NB4 (cell line): Measurements from ENCODE around the gene STX5.
A peak's percentile ranks its signal among the peaks of the same experiment; 100 is the strongest.
"Not testable (repeated sequence)": the region's sequence is repeated elsewhere in the genome, so short reads cannot be mapped to it uniquely, and the experiment has no call there.

ENCODE experiments used
- DNase-seq: peaks from one replicate; pipeline ENCODE4 v3.0.0; 2010; ENCODE audit warnings: low read depth
- H3K4me3 ChIP-seq: one replicate; pipeline ENCODE4 v1.5.1; 2011; ENCODE audit warnings: mild to moderate bottlenecking, low read depth, low read length, moderate library complexity
- MYC ChIP-seq: IDR thresholded peaks from 2 replicates; pipeline ENCODE4 v1.6.1; 2011; ENCODE audit warnings: low read depth, low read length
- POLR2A ChIP-seq: IDR thresholded peaks from 2 replicates; pipeline ENCODE4 v1.6.1; 2011; ENCODE audit warnings: mild to moderate bottlenecking; ENCODE audit not compliant: insufficient read length; ENCODE audit errors: extremely low read depth
- TF ChIP-seq, protein P1 (sequence below): IDR thresholded peaks from 2 replicates; pipeline ENCODE4 v1.6.1; 2011; ENCODE audit warnings: low read depth, low read length
- TF ChIP-seq, protein P2 (sequence below): IDR thresholded peaks from one replicate; pipeline ENCODE4 v1.5.1; 2012; ENCODE audit warnings: low read depth, low read length

The STX5 gene

DNA sequence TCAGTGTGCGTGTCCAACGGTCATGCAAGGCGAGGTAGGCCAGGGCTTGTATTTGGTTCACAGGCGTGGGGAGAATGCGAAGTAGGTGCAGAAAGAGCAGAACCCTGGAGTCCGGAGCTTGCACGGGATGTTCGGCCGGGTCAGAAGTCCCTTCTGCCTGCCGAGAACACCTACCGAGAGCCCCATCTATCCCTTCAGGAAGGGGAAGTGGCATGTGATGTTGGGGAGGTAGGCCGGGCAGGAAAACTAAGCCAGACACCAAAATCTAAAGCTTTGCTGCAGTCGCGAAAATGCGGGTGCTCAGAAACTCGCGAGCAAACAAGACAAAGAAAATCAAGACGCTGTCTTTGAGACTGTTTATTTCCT lies 61.1 kb downstream of the STX5 start:
- TF ChIP-seq, protein P1, sequence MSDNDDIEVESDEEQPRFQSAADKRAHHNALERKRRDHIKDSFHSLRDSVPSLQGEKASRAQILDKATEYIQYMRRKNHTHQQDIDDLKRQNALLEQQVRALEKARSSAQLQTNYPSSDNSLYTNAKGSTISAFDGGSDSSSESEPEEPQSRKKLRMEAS: no peak
- TF ChIP-seq POLR2A (no peak), MYC (peak; percentile 21; the same call in 1 of the 2 replicates)
- TF ChIP-seq, protein P2, sequence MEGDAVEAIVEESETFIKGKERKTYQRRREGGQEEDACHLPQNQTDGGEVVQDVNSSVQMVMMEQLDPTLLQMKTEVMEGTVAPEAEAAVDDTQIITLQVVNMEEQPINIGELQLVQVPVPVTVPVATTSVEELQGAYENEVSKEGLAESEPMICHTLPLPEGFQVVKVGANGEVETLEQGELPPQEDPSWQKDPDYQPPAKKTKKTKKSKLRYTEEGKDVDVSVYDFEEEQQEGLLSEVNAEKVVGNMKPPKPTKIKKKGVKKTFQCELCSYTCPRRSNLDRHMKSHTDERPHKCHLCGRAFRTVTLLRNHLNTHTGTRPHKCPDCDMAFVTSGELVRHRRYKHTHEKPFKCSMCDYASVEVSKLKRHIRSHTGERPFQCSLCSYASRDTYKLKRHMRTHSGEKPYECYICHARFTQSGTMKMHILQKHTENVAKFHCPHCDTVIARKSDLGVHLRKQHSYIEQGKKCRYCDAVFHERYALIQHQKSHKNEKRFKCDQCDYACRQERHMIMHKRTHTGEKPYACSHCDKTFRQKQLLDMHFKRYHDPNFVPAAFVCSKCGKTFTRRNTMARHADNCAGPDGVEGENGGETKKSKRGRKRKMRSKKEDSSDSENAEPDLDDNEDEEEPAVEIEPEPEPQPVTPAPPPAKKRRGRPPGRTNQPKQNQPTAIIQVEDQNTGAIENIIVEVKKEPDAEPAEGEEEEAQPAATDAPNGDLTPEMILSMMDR: no peak
- peak overlapping the region; percentile 87 for H3K4me3 ChIP-seq
- DNase-seq: no peak

DNA sequence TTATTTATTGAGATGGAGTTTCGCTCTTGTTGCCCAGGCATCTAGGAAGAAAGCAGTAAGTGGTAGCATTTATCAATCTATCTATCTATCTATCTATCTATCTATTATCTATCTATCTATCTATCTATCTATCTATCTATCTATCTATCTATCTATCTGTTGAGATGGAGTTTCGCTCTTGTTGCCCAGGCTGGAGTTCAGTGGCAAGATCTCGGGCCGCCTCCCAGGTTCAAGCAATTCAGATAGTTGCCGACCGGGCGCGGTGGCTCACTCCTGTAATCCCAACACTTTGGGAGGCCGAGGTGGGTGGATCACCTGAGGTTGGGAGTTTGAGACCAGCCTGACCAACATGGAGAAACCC lies 71.0 kb downstream of the STX5 start:
- DNase-seq, H3K4me3 ChIP-seq: not testable (repeated sequence)

DNA sequence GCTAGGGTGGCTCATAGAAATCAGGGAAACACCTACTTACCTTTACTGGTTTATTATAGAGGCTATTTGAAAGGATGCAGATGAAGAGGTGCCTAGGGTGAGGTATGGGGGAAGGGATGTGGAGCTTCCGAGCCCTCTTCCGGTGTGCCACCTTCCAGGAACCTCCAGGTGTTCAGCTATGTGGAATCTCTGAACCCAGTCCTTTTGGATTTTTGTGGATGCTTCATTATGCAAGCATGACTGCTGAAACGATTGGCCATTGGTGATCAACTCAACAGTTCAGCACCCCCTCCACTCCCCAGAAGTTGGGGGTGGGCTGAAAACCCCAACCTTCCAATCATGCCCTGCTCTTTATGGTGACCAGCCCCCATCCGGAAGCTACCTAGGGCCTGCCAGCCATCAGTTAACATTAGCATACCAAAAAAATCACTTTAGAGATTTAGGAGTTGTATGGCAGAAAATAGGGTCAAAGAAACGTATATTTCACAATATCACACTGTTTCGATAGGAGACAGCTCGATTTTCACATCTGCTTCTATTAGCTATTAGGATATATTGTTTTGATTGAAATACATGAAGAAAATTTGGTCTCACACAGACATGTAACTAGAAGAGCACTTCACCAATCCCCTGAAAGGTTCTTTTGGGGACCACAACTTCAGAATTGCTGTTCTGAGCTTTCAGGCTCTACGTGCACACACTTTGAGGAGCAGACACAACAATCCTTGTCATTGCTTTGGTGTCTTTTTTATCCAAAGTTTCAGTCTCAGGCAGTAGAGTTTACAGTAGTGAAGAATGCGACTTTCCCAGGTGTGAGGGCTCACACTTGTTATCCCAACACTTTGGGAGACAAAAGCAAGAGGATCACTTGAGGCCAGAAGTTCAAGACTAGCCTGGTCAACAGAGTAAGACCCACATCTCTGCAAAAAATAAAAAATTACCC lies 73.7 kb downstream of the STX5 start:
- DNase-seq: no peak
- TF ChIP-seq, protein P1: no peak
- no peak for TF ChIP-seq POLR2A
- TF ChIP-seq MYC: no peak
- TF ChIP-seq, protein P2: no peak
- H3K4me3 ChIP-seq: no peak overlapping the region
